ENCODE data around the gene SCIN.
"Not testable (repeated sequence)": the region's sequence is repeated elsewhere in the genome, so short reads cannot be mapped to it uniquely, and the experiment has no call there.

Gene SCIN

DNA sequence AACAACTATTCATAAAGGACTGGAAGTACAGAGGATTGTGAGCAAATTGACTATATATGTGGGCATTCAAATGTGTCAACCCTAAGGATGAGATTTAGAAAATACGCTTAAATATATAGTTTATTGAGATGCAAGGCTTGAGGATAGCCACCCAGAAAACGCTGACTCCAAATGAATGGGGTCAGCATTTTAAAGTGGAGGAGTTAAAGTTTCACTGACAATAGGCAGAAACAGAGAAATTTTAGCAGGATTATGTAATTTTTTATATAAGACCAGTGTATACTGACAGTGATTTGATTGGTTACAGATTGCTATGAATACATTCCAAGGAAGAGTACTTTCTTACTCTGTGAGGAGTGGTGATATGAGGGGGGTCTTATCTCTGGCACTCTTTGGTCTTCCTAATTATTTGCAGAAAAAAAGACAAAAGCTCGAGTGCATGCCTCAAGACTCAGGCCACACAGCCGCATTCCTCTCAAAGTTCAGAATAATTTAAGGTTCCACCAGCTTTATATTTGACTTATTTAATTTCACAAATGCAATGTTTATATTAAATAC lies 78.3 kb downstream of the SCIN start:
- no peaks in the 10 kb centered on the region for H3K36me3 ChIP-seq (ENCODE audit: insufficient read depth, low read length)
- no peak overlapping the region for H2AFZ ChIP-seq (ENCODE audit: low read depth, low read length)
- no peak overlapping the region for H3K4me3 ChIP-seq (ENCODE audit: low read length)
- H3K4me1 ChIP-seq (ENCODE audit: insufficient read depth, low read length), result no peaks in the 10 kb centered on the region
- H3K27me3 ChIP-seq (ENCODE audit: insufficient read depth, low read length), result no peaks in the 10 kb centered on the region
- no peaks in the 10 kb centered on the region for H3K9me3 ChIP-seq (ENCODE audit: low read length)

DNA sequence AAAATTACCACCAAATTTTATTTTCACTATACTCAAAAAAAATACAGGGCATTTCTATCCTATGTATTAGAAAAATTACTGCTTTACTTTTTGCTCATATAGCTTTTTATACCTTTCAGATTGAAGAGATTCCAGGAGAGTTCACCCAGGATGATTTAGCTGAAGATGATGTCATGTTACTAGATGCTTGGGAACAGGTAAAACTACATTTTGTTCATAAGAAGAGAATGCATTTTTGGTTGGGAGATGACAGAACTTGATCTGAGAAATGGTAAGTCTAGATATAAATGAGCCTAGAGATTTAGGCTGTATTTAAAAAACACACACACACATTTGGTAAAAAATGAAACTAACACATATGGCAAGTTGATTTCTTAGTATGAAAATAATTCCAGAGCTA lies 78.8 kb downstream of the SCIN start:
- Histone ChIP-seq H3K4me3 (ENCODE audit: low read length) (no peak overlapping the region), H3K36me3 (ENCODE audit: insufficient read depth, low read length) (no peaks in the 10 kb centered on the region), H3K4me1 (ENCODE audit: insufficient read depth, low read length) (no peaks in the 10 kb centered on the region), H3K9me3 (ENCODE audit: low read length) (no peaks in the 10 kb centered on the region), H2AFZ (ENCODE audit: low read depth, low read length) (no peak overlapping the region), H3K27me3 (ENCODE audit: insufficient read depth, low read length) (no peaks in the 10 kb centered on the region)

DNA sequence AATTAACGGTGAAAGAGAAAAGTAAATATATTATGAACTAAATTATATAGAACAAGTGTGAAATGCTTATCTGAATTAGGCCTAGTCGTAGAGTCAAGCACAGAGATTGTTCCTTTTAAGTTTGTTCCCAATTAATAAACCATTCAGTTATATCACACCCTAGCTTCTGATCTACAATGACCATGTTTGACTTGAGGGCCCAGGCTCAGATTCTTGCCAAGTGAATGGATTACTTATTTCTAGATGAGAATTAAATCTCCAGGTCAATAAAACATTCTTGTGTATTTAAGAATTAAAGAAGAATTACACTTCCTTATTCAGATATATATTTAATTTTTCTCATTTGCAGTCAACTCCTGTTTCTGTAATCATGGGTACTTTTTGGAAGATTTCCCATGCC lies 79.6 kb downstream of the SCIN start:
- Histone ChIP-seq H2AFZ (ENCODE audit: low read depth, low read length) (no peak overlapping the region), H3K36me3 (ENCODE audit: insufficient read depth, low read length) (no peaks in the 10 kb centered on the region), H3K4me1 (ENCODE audit: insufficient read depth, low read length) (no peaks in the 10 kb centered on the region), H3K4me3 (ENCODE audit: low read length) (no peak overlapping the region), H3K9me3 (ENCODE audit: low read length) (no peaks in the 10 kb centered on the region), H3K27me3 (ENCODE audit: insufficient read depth, low read length) (no peaks in the 10 kb centered on the region)

DNA sequence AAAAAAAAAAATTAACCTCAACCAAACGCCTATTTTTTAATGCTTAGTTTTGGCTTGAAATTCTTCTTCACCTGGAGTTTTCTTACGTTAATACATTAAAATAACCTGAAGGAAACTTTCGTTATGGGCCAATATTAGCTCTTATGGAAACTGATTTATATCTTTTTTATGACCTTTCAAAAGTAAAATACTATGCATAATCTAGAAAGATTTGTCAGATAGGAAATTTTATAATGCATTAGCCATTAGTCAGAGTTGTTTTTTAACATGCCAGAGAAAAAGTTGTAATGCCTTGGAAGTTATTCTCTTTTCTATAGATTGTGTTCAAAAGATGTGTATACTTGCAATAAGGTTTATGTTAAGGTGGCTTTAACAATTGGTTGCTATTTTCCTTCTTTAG lies 82.6 kb downstream of the SCIN start:
- no peaks in the 10 kb centered on the region for H3K27me3 ChIP-seq (ENCODE audit: insufficient read depth, low read length)
- H3K4me1 ChIP-seq (ENCODE audit: insufficient read depth, low read length), result no peaks in the 10 kb centered on the region
- H2AFZ ChIP-seq (ENCODE audit: low read depth, low read length), result no peak overlapping the region
- no peak overlapping the region for H3K4me3 ChIP-seq (ENCODE audit: low read length)
- H3K9me3 ChIP-seq (ENCODE audit: low read length), result no peaks in the 10 kb centered on the region
- no peaks in the 10 kb centered on the region for H3K36me3 ChIP-seq (ENCODE audit: insufficient read depth, low read length)

GRCh38 chr7:12653518-12653917 lies 83.0 kb downstream of the SCIN start:
- H2AFZ ChIP-seq (ENCODE audit: low read depth, low read length), result no peak overlapping the region
- H3K27me3 ChIP-seq (ENCODE audit: insufficient read depth, low read length), result no peaks in the 10 kb centered on the region
- H3K9me3 ChIP-seq (ENCODE audit: low read length), result no peaks in the 10 kb centered on the region
- no peaks in the 10 kb centered on the region for H3K4me1 ChIP-seq (ENCODE audit: insufficient read depth, low read length)
- H3K4me3 ChIP-seq (ENCODE audit: low read length), result no peak overlapping the region
- H3K36me3 ChIP-seq (ENCODE audit: insufficient read depth, low read length), result no peaks in the 10 kb centered on the region

DNA sequence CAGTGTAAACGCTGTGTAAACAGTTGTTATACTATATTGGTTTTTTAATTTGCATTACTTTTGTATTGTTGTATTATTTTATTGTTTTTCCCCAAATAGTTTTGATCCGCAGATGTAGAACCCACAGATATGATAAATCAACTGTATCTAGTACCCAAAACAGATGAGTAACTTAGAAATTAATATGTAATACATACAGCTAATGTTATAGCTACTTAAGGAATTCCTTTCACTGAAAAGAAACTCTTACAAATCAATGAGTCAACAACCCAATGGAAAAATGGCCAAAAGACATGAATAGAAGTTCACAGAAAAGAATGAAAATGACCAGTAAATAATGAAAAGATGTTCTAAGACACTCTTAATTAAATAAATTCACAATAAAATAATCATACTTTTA lies 84.6 kb downstream of the SCIN start:
- no peaks in the 10 kb centered on the region for H3K27me3 ChIP-seq (ENCODE audit: insufficient read depth, low read length)
- no peak overlapping the region for H3K4me3 ChIP-seq (ENCODE audit: low read length)
- no peaks in the 10 kb centered on the region for H3K4me1 ChIP-seq (ENCODE audit: insufficient read depth, low read length)
- H2AFZ ChIP-seq (ENCODE audit: low read depth, low read length), result no peak overlapping the region
- H3K36me3 ChIP-seq (ENCODE audit: insufficient read depth, low read length), result no peaks in the 10 kb centered on the region
- H3K9me3 ChIP-seq (ENCODE audit: low read length), result no peaks in the 10 kb centered on the region

- H3K9me3 ChIP-seq (ENCODE audit: low read length); H3K4me1 ChIP-seq (ENCODE audit: insufficient read depth, low read length); H3K4me3 ChIP-seq (ENCODE audit: low read length); H2AFZ ChIP-seq (ENCODE audit: low read depth, low read length); H3K27me3 ChIP-seq (ENCODE audit: insufficient read depth, low read length); H3K36me3 ChIP-seq (ENCODE audit: insufficient read depth, low read length): not testable (repeated sequence)
Measured at GRCh38 chr7:12660423-12660822, 89.9 kb downstream of the SCIN start.

DNA sequence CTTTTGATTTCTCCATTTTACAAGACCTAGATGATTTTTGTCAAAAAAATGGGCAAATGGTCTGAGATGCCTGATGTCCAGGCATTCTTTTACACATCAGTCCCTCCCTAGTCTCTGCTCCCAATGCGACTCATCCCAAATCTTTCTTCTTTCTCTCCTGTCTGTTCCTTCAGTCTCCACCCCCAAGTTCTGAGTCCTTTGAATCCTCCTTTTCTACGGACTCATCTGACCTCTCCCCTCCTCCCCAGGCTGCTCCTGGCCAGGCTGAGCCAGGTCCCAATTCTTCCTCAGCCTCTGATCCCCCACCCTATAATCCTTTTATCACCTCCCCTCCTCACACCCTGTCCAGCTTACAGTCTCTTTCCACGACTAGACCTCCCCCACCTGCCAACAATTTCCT lies 90.5 kb downstream of the SCIN start:
- H3K9me3 ChIP-seq (ENCODE audit: low read length); H3K4me3 ChIP-seq (ENCODE audit: low read length); H3K4me1 ChIP-seq (ENCODE audit: insufficient read depth, low read length); H3K36me3 ChIP-seq (ENCODE audit: insufficient read depth, low read length); H3K27me3 ChIP-seq (ENCODE audit: insufficient read depth, low read length); H2AFZ ChIP-seq (ENCODE audit: low read depth, low read length): not testable (repeated sequence)

DNA sequence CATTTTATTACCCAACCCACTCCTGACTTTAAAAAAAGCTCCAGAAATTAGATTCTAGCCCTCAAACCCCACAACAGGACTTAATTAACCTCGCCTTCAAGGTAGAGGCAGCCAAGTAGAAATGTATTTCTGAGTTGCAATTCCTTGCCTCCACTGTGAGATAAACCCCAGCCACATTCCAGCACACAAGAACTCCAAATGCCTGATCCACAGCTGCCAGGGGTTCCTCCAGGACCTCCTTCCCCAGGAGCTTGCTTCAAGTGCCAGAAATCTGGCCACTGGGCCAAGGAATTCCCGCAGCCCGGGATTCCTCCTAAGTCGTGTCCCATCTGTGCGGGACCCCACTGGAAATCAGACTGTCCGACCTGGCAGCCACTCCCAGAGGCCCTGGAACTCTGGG lies 91.1 kb downstream of the SCIN start:
- no peak overlapping the region for H2AFZ ChIP-seq (ENCODE audit: low read depth, low read length)
- no peaks in the 10 kb centered on the region for H3K27me3 ChIP-seq (ENCODE audit: insufficient read depth, low read length)
- no peaks in the 10 kb centered on the region for H3K36me3 ChIP-seq (ENCODE audit: insufficient read depth, low read length)
- H3K4me3 ChIP-seq (ENCODE audit: low read length), result no peak overlapping the region
- no peaks in the 10 kb centered on the region for H3K9me3 ChIP-seq (ENCODE audit: low read length)
- H3K4me1 ChIP-seq (ENCODE audit: insufficient read depth, low read length), result no peaks in the 10 kb centered on the region

- H3K4me1 ChIP-seq (ENCODE audit: insufficient read depth, low read length), result no peaks in the 10 kb centered on the region
- no peak overlapping the region for H3K4me3 ChIP-seq (ENCODE audit: low read length)
- no peaks in the 10 kb centered on the region for H3K36me3 ChIP-seq (ENCODE audit: insufficient read depth, low read length)
- no peaks in the 10 kb centered on the region for H3K27me3 ChIP-seq (ENCODE audit: insufficient read depth, low read length)
- H2AFZ ChIP-seq (ENCODE audit: low read depth, low read length), result no peak overlapping the region
- H3K9me3 ChIP-seq (ENCODE audit: low read length), result peaks cover 2% of the 10 kb centered on the region
Measured at GRCh38 chr7:12670000-12670729, 99.6 kb downstream of the SCIN start.

DNA sequence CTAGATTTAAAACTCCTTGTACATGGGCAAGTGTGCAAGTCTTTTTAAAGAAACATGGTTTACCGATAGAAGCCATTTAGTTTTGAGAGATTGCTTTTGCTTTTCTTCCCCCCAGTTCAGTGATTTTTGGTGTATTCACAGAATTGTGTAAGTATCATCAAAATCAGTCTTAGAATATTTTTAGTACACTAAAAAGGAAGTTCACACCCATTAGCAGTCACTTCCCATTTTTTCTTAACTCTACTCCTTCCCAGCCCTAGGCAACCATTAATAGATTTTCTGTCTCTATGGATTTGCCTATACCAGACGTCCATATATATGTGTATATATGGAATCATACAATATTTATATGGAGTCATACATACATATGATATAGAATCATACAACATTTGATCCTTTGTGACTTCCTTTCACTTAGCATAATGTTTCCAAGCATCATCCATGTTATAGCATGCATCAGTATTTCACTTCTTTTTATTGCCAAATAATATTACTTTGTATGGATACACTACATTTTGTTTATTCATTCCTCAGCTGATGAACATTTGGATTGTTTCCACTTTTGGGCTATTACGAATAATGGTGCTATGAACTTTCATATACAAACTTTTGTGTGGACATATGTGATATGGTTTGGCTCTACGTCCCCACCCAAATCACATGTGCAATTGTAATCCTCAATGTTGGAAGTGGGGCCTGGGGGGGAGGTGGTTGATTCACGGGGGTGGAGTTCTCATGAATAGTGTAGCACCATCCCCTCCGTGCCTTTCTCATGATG lies 100.4 kb downstream of the SCIN start:
- H3K36me3 ChIP-seq (ENCODE audit: insufficient read depth, low read length), result no peaks in the 10 kb centered on the region
- H3K4me3 ChIP-seq (ENCODE audit: low read length), result no peak overlapping the region
- H3K4me1 ChIP-seq (ENCODE audit: insufficient read depth, low read length), result no peaks in the 10 kb centered on the region
- no peaks in the 10 kb centered on the region for H3K27me3 ChIP-seq (ENCODE audit: insufficient read depth, low read length)
- H3K9me3 ChIP-seq (ENCODE audit: low read length), result peaks cover 7% of the 10 kb centered on the region
- no peak overlapping the region for H2AFZ ChIP-seq (ENCODE audit: low read depth, low read length)

DNA sequence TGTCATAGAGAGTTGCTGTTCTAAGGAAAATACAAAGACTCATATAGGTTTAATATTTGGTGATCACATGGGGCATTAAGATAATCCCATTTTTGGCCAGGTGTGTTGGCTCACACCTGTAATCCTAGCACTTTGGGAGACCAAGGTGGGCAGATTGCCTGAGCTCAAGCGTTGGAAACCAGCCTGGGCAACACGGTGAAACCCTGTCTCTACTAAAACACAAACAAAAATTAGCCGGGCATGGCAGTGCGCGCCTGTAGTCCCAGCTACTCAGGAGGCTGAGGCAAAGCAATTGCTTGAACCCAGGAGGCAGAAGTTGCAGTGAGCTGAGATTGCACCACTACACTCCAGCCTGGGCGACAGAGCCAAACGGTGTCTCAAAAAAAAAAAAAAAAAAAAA lies 102.9 kb downstream of the SCIN start:
- H3K4me1 ChIP-seq (ENCODE audit: insufficient read depth, low read length); H3K27me3 ChIP-seq (ENCODE audit: insufficient read depth, low read length); H3K4me3 ChIP-seq (ENCODE audit: low read length); H3K9me3 ChIP-seq (ENCODE audit: low read length); H3K36me3 ChIP-seq (ENCODE audit: insufficient read depth, low read length); H2AFZ ChIP-seq (ENCODE audit: low read depth, low read length): not testable (repeated sequence)

GRCh38 chr7:12674053-12674452 lies 103.5 kb downstream of the SCIN start:
- Histone ChIP-seq H3K9me3 (ENCODE audit: low read length) (peaks cover 7% of the 10 kb centered on the region), H3K36me3 (ENCODE audit: insufficient read depth, low read length) (no peaks in the 10 kb centered on the region), H3K27me3 (ENCODE audit: insufficient read depth, low read length) (no peaks in the 10 kb centered on the region), H2AFZ (ENCODE audit: low read depth, low read length) (no peak overlapping the region), H3K4me1 (ENCODE audit: insufficient read depth, low read length) (no peaks in the 10 kb centered on the region), H3K4me3 (ENCODE audit: low read length) (no peak overlapping the region)
